SK-N-MC (cell line): ENCODE results near the gene CASP3.

Experiments
- DNase-seq: peaks from one replicate; pipeline ENCODE4 v3.0.0-alpha.2; 2011; ENCODE audit warnings: low read depth, low spot score
- H3K27ac ChIP-seq: fragments of 200-600 bp; sonication (generic); 2 replicates; pipeline ENCODE4 v1.5.1; 2016; ENCODE audit warnings: mixed run types
- H3K36me3 ChIP-seq: fragments of 200-600 bp; sonication (generic); 2 replicates; pipeline ENCODE4 v1.6.1; 2017; ENCODE audit warnings: antibody characterized with exemption, low read length, mixed read lengths; ENCODE audit not compliant: insufficient read depth
- H3K4me3 ChIP-seq: fragments of 200-600 bp; sonication (generic); 2 replicates; pipeline ENCODE4 v1.5.1; 2016
- H3K9ac ChIP-seq: fragments of 200-600 bp; sonication (generic); 2 replicates; pipeline ENCODE4 v1.8.0; 2017; ENCODE audit warnings: mixed run types, mixed read lengths; ENCODE audit not compliant: insufficient read length
- H3K9me3 ChIP-seq: fragments of 200-600 bp; sonication (generic); 2 replicates; pipeline ENCODE4 v1.6.1; 2017; ENCODE audit warnings: low read depth, mild to moderate bottlenecking, antibody characterized with exemption, low read length, moderate library complexity, mixed read lengths
- EZH2 ChIP-seq: fragments of 200-600 bp; sonication (generic); IDR thresholded peaks from one replicate; pipeline ENCODE4 v1.6.1; 2017; ENCODE audit warnings: antibody characterized with exemption
- FOXP2 ChIP-seq: optimal IDR thresholded peaks from 2 replicates; pipeline ENCODE3; 2011; ENCODE audit warnings: mild to moderate bottlenecking, moderate library complexity; ENCODE audit not compliant: insufficient read depth; ENCODE audit errors: extremely low read length, control extremely low read depth
- POLR2AphosphoS5 ChIP-seq: IDR thresholded peaks from 2 replicates; pipeline ENCODE4 v1.6.1; 2012; ENCODE audit warnings: mild to moderate bottlenecking, low read depth, low read length, borderline replicate concordance

Gene CASP3

GRCh38 chr4:184684491-184685189 lies 35.4 kb upstream of the CASP3 start:
- no peak overlapping the region for H3K27ac ChIP-seq
- no peak overlapping the region for H3K4me3 ChIP-seq
- H3K9ac ChIP-seq, result no peak overlapping the region
- peaks cover 2% of the 10 kb centered on the region; the same call in 1 of the 2 replicates for H3K36me3 ChIP-seq
- H3K9me3 ChIP-seq, result no peaks in the 10 kb centered on the region; the same call in 1 of the 2 replicates
- TF ChIP-seq FOXP2 (no peak), POLR2AphosphoS5 (no peak), EZH2 (no peak)
- DNase-seq, result no peak

- no peak for TF ChIP-seq POLR2AphosphoS5
- no peak for TF ChIP-seq EZH2
- TF ChIP-seq FOXP2, result no peak
- peaks cover 5% of the 10 kb centered on the region; the same call in 1 of the 2 replicates for H3K36me3 ChIP-seq
- no peaks in the 10 kb centered on the region; the same call in 1 of the 2 replicates for H3K9me3 ChIP-seq
- DNase-seq, result no peak
- H3K4me3 ChIP-seq, result no peak overlapping the region
- H3K27ac ChIP-seq, result no peak overlapping the region
- H3K9ac ChIP-seq, result no peak overlapping the region
Observed at GRCh38 chr4:184681916-184682315, 32.7 kb upstream of the CASP3 start.

DNA sequence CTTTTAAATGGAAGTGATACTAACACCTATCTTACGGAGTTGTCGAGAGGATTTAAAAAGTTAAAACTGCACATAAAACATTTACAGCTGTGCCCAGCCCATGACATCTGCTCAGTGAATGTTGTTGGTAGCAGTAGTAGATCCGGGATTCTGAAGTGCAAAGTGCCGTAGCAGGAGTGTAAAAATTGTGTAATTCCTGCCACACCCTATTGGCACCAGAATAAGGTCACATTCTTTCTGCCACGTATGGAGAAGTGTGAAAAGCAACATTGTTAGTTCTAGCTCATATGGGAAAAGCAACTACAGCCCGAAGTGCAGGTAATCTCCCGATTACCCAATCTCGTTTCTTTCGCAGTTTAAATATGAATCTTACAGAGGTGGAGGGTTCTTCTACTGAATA lies 31.5 kb upstream of the CASP3 start:
- Histone ChIP-seq H3K9ac (no peak overlapping the region), H3K9me3 (no peaks in the 10 kb centered on the region; the same call in 1 of the 2 replicates), H3K36me3 (peaks cover 5% of the 10 kb centered on the region; the same call in 1 of the 2 replicates), H3K4me3 (no peak overlapping the region), H3K27ac (no peak overlapping the region)
- TF ChIP-seq EZH2, result no peak
- DNase-seq, result no peak

DNA sequence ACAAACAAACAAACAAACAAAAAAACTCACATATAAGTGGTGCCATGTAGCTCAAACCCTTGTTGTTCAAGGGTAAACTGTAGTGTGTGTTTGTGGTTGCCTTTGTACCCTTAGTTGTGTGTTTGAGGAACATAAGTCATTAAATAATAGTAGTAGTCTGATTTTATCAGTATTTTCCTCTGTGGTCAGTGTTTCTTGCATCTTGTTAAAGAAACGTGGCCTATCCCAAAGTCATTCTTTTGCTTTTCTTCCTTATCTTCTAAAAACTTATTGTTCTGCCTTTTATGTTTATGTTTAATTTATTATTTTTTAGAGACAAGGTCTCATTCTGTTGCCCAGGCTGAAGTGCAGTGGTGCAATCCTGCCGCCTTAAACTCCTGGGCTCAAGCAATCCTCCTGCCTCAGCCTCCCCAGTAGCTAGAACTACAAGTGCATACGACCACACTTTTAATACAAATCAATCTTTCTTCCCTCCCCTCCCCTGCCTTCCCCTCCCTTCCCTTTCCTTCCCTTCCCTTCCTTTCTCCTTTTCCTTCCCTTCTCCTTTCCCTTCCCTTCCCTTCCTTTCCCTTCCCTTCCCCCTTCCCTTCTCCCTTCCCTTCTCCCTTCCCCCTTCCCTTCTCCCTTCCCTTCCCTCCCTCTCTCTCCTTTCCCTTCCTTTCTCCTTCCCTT lies 26.7 kb upstream of the CASP3 start:
- H3K36me3 ChIP-seq, result peaks cover 14% of the 10 kb centered on the region; the same call in 1 of the 2 replicates
- no peak overlapping the region for H3K9ac ChIP-seq
- no peak overlapping the region for H3K4me3 ChIP-seq
- TF ChIP-seq POLR2AphosphoS5 (no peak), EZH2 (no peak), FOXP2 (no peak)
- no peaks in the 10 kb centered on the region; the same call in 1 of the 2 replicates for H3K9me3 ChIP-seq
- H3K27ac ChIP-seq, result no peak overlapping the region
- no peak for DNase-seq

DNA sequence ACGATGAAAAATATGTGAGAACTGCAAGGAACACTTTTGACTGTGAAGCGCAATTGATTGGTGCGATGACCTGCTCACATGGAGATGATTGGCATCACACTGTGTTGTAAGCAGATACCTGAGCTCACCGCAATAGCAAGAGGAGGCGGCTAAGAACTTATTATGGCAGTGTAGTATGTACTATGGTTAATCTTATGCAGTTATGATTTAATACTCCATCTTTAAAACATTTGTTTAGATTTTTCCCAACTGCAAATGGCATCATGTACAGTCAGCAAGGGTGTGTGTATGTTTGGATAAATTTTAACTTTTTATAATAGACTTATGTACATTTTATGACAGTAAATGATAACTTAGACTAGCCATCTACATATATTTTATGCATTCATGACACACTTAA lies 25.8 kb upstream of the CASP3 start:
- Histone ChIP-seq H3K27ac (no peak overlapping the region), H3K36me3 (peaks cover 14% of the 10 kb centered on the region; the same call in 1 of the 2 replicates), H3K9me3 (no peaks in the 10 kb centered on the region; the same call in 1 of the 2 replicates), H3K4me3 (no peak overlapping the region), H3K9ac (no peak overlapping the region)
- DNase-seq, result no peak
- no peak for TF ChIP-seq FOXP2
- TF ChIP-seq POLR2AphosphoS5, result no peak
- no peak for TF ChIP-seq EZH2

DNA sequence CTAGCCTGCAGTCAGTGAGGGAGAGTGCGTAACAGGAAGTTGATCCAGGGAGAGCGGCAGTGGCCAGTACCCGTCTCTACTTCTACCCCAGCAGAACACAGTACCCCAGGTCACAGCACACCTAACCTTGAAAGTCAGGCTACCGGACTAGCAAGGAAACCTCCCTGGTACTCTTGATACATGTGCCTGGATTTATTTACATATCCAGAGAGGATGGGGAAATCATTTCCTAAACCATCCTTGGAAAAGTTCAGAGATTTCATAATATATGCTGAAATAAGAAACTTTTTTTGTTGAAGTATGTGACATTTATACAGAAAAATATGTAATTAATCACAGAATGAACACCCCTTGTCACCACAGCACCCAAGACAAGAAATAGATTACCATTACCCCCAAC lies 24.8 kb upstream of the CASP3 start:
- TF ChIP-seq EZH2, result no peak
- Histone ChIP-seq H3K36me3 (peaks cover 9% of the 10 kb centered on the region; the same call in 1 of the 2 replicates), H3K9me3 (no peaks in the 10 kb centered on the region), H3K4me3 (no peak overlapping the region), H3K27ac (no peak overlapping the region), H3K9ac (no peak overlapping the region)
- DNase-seq, result no peak

DNA sequence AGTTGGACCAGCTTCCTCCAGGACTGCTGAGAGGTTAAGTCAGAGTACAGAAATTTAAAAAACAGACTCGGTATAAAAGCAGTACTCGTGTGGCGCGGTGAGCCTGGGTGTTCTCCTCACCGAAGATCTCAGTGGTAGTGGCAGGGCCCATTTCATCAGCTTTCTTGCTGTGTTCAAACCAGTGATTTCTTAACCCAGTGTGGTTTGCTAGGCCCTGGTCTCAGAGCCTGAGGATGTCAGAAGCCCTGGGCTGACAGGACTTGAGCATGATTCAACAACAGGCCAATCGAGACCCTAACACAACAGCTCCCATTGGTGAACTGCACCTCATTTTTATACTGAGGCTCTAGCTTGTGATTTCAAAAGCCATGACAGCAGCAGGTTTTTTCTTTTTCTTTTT lies 23.5 kb upstream of the CASP3 start:
- Histone ChIP-seq H3K9me3 (no peaks in the 10 kb centered on the region), H3K27ac (no peak overlapping the region), H3K9ac (no peak overlapping the region), H3K36me3 (peaks cover 14% of the 10 kb centered on the region; the same call in 1 of the 2 replicates), H3K4me3 (no peak overlapping the region)
- DNase-seq, result no peak
- TF ChIP-seq FOXP2, result no peak
- no peak for TF ChIP-seq EZH2
- TF ChIP-seq POLR2AphosphoS5, result no peak

DNA sequence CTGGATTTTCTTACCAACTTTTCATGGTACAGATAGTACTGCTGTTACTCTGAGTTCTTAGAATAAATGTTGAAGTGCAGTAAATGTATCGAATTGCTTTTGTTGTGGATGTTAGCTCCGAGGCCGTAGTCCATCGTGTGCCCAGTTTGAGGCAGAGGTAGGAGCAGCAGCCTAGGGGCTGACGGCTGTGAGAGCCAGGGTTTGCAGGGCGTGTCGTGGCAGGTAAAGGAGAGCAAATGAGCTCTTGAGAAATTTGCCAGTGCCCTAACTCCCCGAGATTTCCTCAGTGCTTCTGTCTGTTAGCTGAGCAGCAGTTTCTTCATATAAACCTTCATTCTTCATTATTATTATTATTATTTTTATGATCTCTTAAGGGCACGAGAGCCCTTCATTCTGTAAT lies 21.9 kb upstream of the CASP3 start:
- Histone ChIP-seq H3K4me3 (no peak overlapping the region), H3K9me3 (no peaks in the 10 kb centered on the region), H3K9ac (no peak overlapping the region), H3K36me3 (peaks cover 14% of the 10 kb centered on the region; the same call in 1 of the 2 replicates), H3K27ac (no peak overlapping the region)
- TF ChIP-seq FOXP2 (no peak), POLR2AphosphoS5 (no peak), EZH2 (no peak)
- DNase-seq, result no peak

DNA sequence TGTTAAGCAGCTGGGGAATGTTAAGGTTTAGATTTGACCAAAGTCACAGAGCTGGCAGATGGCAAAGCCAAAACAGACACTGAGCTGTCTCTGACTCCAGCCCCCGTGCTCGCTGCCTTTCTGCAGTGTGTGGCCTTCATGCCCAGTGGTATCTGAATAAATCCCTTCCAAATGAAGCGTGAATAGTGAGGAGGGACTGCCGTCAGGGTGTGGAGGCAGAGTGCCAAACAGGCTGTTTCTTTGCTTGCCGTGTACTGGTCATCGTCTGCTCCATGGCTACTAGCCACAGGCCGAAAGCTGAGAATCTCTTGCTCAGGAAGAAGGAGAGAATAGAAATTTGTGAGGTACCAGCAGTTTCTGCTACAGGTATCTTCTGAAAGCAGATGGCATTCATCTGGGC lies 20.0 kb upstream of the CASP3 start:
- H3K36me3 ChIP-seq, result peaks cover 15% of the 10 kb centered on the region
- H3K9me3 ChIP-seq, result no peaks in the 10 kb centered on the region
- H3K9ac ChIP-seq, result no peak overlapping the region
- no peak for TF ChIP-seq FOXP2
- no peak for TF ChIP-seq POLR2AphosphoS5
- TF ChIP-seq EZH2, result no peak
- no peak overlapping the region for H3K4me3 ChIP-seq
- H3K27ac ChIP-seq, result no peak overlapping the region
- DNase-seq, result no peak
